Measurements from ENCODE around the gene PPIF.
A peak's percentile ranks its signal among the peaks of the same experiment; 100 is the strongest.

PPIF gene

DNA sequence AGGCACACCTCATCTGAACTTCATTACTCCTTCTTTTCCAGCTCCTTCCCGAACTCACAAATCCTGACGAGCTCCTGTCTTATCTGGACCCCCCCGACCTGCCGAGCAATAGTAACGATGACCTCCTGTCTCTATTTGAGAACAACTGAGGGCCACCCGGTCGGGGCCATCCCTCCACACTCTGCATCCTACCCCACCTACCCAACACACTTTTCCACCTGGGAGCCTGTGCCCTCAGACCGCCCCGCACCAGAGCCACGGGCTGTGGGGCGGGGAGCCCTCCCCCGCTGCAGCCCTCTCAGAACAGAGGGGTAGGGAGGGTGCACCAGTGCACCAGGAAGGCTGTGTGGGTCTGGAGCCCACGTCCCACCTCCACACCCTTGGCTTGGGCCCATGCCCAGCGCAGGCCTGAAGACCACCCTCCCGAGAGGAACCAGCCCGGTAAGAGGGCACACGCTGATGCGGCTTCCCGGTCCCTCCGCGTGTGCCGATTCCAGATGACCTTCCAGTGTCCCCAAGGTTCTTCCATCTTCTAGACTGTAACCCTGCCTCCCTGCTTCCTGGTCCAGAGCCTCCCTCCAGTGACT, 34.6 kb upstream of the PPIF start:
- ChIA-PET POLR2A (no interaction called here), CTCF (interaction anchor here (0.7 to 0.8 kb wide), 2 partner anchors 10 to 844 kb away, joined by 3 to 4 read pairs; no protein-coding TSS in a partner anchor)
- Histone ChIP-seq H3K36me3 (ENCODE audit: control insufficient read depth in 2 of 2, insufficient read depth in 1 of 2, low read length in 2 of 2) (peaks cover 0 to 32% of the 10 kb centered on the region in 2 experiments; a peak in 1 of 3 replicates), H3K4me3 (ENCODE audit: low read depth, low read length) (no peak overlapping the region), H3K4me1 (ENCODE audit: control insufficient read depth, insufficient read depth, low read length) (no peaks in the 10 kb centered on the region), H3K9me3 (ENCODE audit: control insufficient read depth, insufficient read depth, low read depth, low read length) (no peaks in the 10 kb centered on the region), H3K27ac (ENCODE audit: extremely low read depth, low read depth, low read length) (no peak overlapping the region)
- TF ChIP-seq SCRT2 (tag by site-specific recombination; IDR thresholded peaks at IDR 0.05) (no peak), EGR2 (tag by site-specific recombination; IDR thresholded peaks at IDR 0.05; ENCODE audit: low read depth) (peak; percentile 18; the same call in 1 of the 2 replicates)

DNA sequence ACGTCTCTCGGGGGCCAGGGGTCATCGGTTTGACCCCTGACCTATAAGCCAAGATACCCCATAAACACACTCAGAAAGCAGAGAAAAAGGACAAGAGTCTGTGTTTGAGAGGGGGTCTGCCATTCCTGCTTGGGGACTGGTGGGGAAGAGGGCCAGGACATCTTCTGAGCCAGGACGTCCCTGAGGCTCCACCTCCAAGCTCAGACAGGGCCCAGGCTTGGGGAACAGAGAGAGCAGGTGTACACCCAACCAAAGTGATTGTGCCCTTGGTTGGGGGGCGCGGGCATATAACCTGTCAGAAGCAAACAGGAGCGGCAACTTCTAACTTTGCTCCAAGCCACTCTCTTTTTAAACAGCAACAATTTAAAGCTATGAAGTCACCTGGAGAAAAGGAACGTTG, 33.9 kb upstream of the PPIF start:
- H3K4me1 ChIP-seq (ENCODE audit: control insufficient read depth, insufficient read depth, low read length): no peaks in the 10 kb centered on the region
- no peak for TF ChIP-seq KLF1 (tag by site-specific recombination; IDR thresholded peaks at IDR 0.05)
- TF ChIP-seq ZNF670 (tag by site-specific recombination; IDR thresholded peaks at IDR 0.05; ENCODE audit: low read depth): no peak
- TF ChIP-seq ZNF501 (tag by site-specific recombination; IDR thresholded peaks at IDR 0.05): no peak
- TF ChIP-seq MZF1 (tag by site-specific recombination; IDR thresholded peaks at IDR 0.05; ENCODE audit: borderline replicate concordance): no peak
- TF ChIP-seq YY1 (tag by site-specific recombination; IDR thresholded peaks at IDR 0.05): no peak
- TF ChIP-seq TCF7L2 (IDR thresholded peaks at IDR 0.05; ENCODE audit: borderline replicate concordance, low read depth, low read length): no peak
- ChIA-PET CTCF (interaction anchor here (0.8 kb wide), 1 partner anchor 9 kb away, joined by 4 read pairs; no protein-coding TSS in a partner anchor), POLR2A (no interaction called here)
- H3K36me3 ChIP-seq (ENCODE audit: control insufficient read depth in 2 of 2, insufficient read depth in 1 of 2, low read length in 2 of 2): peaks cover 0 to 25% of the 10 kb centered on the region in 2 experiments; a peak in 1 of 3 replicates
- H3K27ac ChIP-seq (ENCODE audit: extremely low read depth, low read depth, low read length): no peak overlapping the region
- no peak overlapping the region for H3K4me3 ChIP-seq (ENCODE audit: low read depth, low read length)
- H3K9me3 ChIP-seq (ENCODE audit: control insufficient read depth, insufficient read depth, low read depth, low read length): no peaks in the 10 kb centered on the region

DNA sequence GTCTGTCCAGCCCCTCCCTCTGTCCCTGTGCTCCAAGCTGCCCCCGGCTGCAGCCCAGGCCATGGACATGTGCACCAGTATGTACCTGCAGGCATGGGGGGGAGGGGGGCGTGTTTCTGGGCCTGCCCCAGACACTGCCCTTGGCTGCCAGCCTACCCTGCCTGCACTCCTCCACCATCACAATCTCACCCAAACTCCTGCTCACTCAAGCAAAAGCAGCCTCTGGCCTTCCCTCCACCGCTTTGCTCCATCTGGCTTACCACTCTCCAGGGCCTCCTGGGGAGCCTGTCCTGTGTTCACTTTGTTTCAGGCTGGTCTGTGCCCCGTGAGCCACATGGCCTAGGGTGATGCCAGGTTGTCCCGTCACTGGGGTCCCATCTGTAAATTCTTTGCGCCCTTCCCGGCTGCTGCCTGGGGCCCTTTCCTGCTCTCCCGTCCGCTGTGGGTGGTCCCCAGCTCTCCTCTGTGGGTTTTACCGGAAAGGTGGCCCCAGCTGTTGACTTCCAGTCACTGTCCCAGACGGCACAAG, 33.3 kb upstream of the PPIF start:
- no peaks in the 10 kb centered on the region for H3K9me3 ChIP-seq (ENCODE audit: control insufficient read depth, insufficient read depth, low read depth, low read length)
- no peaks in the 10 kb centered on the region for H3K4me1 ChIP-seq (ENCODE audit: control insufficient read depth, insufficient read depth, low read length)
- H3K36me3 ChIP-seq (ENCODE audit: control insufficient read depth in 2 of 2, insufficient read depth in 1 of 2, low read length in 2 of 2): peaks cover 0 to 20% of the 10 kb centered on the region in 2 experiments; a peak in 1 of 3 replicates
- TF ChIP-seq, protein P1, sequence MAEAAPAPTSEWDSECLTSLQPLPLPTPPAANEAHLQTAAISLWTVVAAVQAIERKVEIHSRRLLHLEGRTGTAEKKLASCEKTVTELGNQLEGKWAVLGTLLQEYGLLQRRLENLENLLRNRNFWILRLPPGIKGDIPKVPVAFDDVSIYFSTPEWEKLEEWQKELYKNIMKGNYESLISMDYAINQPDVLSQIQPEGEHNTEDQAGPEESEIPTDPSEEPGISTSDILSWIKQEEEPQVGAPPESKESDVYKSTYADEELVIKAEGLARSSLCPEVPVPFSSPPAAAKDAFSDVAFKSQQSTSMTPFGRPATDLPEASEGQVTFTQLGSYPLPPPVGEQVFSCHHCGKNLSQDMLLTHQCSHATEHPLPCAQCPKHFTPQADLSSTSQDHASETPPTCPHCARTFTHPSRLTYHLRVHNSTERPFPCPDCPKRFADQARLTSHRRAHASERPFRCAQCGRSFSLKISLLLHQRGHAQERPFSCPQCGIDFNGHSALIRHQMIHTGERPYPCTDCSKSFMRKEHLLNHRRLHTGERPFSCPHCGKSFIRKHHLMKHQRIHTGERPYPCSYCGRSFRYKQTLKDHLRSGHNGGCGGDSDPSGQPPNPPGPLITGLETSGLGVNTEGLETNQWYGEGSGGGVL (tag by site-specific recombination; IDR thresholded peaks at IDR 0.05): no peak
- CTCF ChIA-PET: interaction anchor here (0.9 kb wide), 1 partner anchor 8 kb away, joined by 3 read pairs; no protein-coding TSS in a partner anchor
- POLR2A ChIA-PET: no interaction called here
- H3K27ac ChIP-seq (ENCODE audit: extremely low read depth, low read depth, low read length): no peak overlapping the region
- no peak overlapping the region for H3K4me3 ChIP-seq (ENCODE audit: low read depth, low read length)

DNA sequence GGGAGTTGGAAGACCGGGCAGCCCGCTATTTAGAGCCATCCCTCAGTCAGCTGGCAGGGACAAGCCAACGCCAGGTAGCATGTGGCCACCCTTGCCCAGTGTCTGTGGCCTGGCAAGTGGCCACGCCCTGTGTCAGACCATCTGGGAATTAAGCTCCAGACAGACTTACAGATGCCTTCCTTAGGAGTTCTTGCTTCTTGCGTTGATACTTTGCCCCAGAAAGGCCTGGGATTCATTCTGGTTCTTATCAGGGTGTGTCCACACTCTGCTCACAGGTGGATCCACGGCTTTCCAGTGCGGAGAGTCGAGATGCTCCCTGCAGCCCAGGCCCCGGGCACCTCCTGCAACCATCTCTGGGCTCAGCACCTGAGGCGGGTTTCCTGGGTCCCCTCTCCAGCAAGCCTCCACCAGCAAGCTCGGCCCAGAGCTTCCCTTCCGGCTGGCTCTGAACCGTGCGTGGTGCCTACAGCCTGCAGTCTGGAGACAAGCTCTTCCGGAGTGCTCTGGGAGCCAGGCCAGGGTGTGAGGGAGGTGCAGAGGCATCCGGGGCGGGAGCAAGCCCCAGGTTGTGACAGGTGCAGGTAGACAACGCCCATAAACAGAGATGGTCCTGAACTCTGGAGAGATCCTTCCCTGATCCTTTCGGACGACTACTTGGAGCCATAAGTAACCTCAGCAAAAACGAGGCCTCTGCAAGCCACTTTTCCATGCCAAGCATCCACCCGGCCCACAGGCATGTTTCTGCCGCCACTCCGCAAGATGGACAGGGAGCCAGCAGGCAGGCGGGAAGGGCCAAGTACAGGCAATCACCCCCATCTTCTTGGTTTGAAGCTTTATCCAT, 32.3 kb upstream of the PPIF start:
- no peaks in the 10 kb centered on the region for H3K4me1 ChIP-seq (ENCODE audit: control insufficient read depth, insufficient read depth, low read length)
- H3K4me3 ChIP-seq (ENCODE audit: low read depth, low read length): no peak overlapping the region
- no peaks in the 10 kb centered on the region for H3K9me3 ChIP-seq (ENCODE audit: control insufficient read depth, insufficient read depth, low read depth, low read length)
- CTCF ChIA-PET: interaction anchor here (0.7 to 0.9 kb wide), 2 partner anchors 9 to 83 kb away, joined by 3 read pairs; no protein-coding TSS in a partner anchor
- H3K36me3 ChIP-seq (ENCODE audit: control insufficient read depth in 2 of 2, insufficient read depth in 1 of 2, low read length in 2 of 2): peaks cover 0 to 10% of the 10 kb centered on the region in 2 experiments; a peak in 1 of 3 replicates
- POLR2A ChIA-PET: interaction anchor here (0.7 kb wide), 1 partner anchor 291 kb away, joined by 3 read pairs; no protein-coding TSS in a partner anchor
- TF ChIP-seq ZNF510 (tag by site-specific recombination; IDR thresholded peaks at IDR 0.05; ENCODE audit: insufficient replicate concordance): no peak
- no peak for TF ChIP-seq ZNF48 (tag by site-specific recombination; IDR thresholded peaks at IDR 0.05)
- TF ChIP-seq PRDM1 (tag by site-specific recombination; IDR thresholded peaks at IDR 0.05): no peak
- TF ChIP-seq MZF1 (tag by site-specific recombination; IDR thresholded peaks at IDR 0.05; ENCODE audit: borderline replicate concordance): no peak
- TF ChIP-seq ZNF140 (tag by site-specific recombination; IDR thresholded peaks at IDR 0.05): no peak
- TF ChIP-seq, protein P2, sequence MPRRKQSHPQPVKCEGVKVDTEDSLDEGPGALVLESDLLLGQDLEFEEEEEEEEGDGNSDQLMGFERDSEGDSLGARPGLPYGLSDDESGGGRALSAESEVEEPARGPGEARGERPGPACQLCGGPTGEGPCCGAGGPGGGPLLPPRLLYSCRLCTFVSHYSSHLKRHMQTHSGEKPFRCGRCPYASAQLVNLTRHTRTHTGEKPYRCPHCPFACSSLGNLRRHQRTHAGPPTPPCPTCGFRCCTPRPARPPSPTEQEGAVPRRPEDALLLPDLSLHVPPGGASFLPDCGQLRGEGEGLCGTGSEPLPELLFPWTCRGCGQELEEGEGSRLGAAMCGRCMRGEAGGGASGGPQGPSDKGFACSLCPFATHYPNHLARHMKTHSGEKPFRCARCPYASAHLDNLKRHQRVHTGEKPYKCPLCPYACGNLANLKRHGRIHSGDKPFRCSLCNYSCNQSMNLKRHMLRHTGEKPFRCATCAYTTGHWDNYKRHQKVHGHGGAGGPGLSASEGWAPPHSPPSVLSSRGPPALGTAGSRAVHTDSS (tag by site-specific recombination; IDR thresholded peaks at IDR 0.05): no peak
- TF ChIP-seq ZNF274 (IDR thresholded peaks at IDR 0.05; ENCODE audit: low read length): no peak
- TF ChIP-seq ZNF274 (tag by site-specific recombination; IDR thresholded peaks at IDR 0.05; ENCODE audit: borderline replicate concordance): no peak
- no peak for TF ChIP-seq ZBTB21 (tag by site-specific recombination; IDR thresholded peaks at IDR 0.05)
- TF ChIP-seq, protein P3, sequence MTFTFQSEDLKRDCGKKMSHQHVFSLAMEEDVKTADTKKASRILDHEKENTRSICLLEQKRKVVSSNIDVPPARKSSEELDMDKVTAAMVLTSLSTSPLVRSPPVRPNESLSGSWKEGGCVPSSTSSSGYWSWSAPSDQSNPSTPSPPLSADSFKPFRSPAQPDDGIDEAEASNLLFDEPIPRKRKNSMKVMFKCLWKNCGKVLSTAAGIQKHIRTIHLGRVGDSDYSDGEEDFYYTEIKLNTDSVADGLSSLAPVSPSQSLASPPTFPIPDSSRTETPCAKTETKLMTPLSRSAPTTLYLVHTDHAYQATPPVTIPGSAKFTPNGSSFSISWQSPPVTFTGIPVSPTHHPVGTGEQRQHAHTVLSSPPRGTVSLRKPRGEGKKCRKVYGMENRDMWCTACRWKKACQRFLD (tag by site-specific recombination; IDR thresholded peaks at IDR 0.05): no peak
- TF ChIP-seq ZNF302 (tag by site-specific recombination; IDR thresholded peaks at IDR 0.05; ENCODE audit: low read depth): no peak
- H3K27ac ChIP-seq (ENCODE audit: extremely low read depth, low read depth, low read length): no peak overlapping the region
